Subcutaneous abdominal adipose tissue (tissue), 5 donors: ENCODE results near the gene C11orf54.
A peak's percentile ranks its signal among the peaks of the same experiment; 100 is the strongest.

ENCODE experiments used
- H3K27ac ChIP-seq: one replicate; pipeline ENCODE4 v1.7.0; 2013; ENCODE audit warnings: low read depth, mild to moderate bottlenecking, inconsistent platforms, low read length, moderate library complexity
- H3K27me3 ChIP-seq, 5 donors: one replicate each; pipeline ENCODE4 v1.7.0; 2013; ENCODE audit warnings: low read length in 5 of 5, inconsistent platforms in 1 of 5; ENCODE audit not compliant: control insufficient read depth in 5 of 5, insufficient read depth in 4 of 5
- H3K36me3 ChIP-seq, 5 donors: one replicate each; pipeline ENCODE4 v1.7.0; 2013; ENCODE audit warnings: low read length in 5 of 5; ENCODE audit not compliant: control insufficient read depth in 5 of 5, insufficient read depth in 5 of 5
- H3K4me1 ChIP-seq, 5 donors: one replicate each; pipeline ENCODE4 v1.7.0; 2013; ENCODE audit warnings: low read length in 5 of 5, mild to moderate bottlenecking in 3 of 5, moderate library complexity in 1 of 5; ENCODE audit not compliant: control insufficient read depth in 5 of 5, insufficient read depth in 5 of 5
- H3K4me3 ChIP-seq, 5 donors: one replicate each; pipeline ENCODE4 v1.7.0; 2013; ENCODE audit warnings: low read length in 5 of 5, low read depth in 1 of 5
- H3K9ac ChIP-seq, 5 donors: one replicate each; pipeline ENCODE4 v1.7.0; 2013; ENCODE audit warnings: low read length in 5 of 5, mild to moderate bottlenecking in 4 of 5, moderate library complexity in 3 of 5
- H3K9me3 ChIP-seq, 5 donors: one replicate each; pipeline ENCODE4 v1.7.0; 2013; ENCODE audit warnings: low read length in 5 of 5; ENCODE audit not compliant: control insufficient read depth in 5 of 5
- donor health status: healthy.
- donor health status: healthy.
- donor health status: healthy.
- donor health status: healthy.
- donor health status: healthy.

C11orf54 gene

GRCh38 chr11:93783362-93783761 lies 41.9 kb downstream of the C11orf54 start:
- no peaks in the 10 kb centered on the region for H3K36me3 ChIP-seq
- peak overlapping the region; percentile 90 to 99 (median 98) for H3K4me3 ChIP-seq
- H3K27me3 ChIP-seq, result no peaks in the 10 kb centered on the region
- no peaks in the 10 kb centered on the region for H3K9me3 ChIP-seq
- H3K4me1 ChIP-seq, result peaks cover 0 to 30% (median 29%) of the 10 kb centered on the region in 5 donors
- peak overlapping the region; percentile 94 for H3K27ac ChIP-seq
- H3K9ac ChIP-seq, result peak overlapping the region in 4 of 5 donors; percentile 91 to 99 (median 97)

DNA sequence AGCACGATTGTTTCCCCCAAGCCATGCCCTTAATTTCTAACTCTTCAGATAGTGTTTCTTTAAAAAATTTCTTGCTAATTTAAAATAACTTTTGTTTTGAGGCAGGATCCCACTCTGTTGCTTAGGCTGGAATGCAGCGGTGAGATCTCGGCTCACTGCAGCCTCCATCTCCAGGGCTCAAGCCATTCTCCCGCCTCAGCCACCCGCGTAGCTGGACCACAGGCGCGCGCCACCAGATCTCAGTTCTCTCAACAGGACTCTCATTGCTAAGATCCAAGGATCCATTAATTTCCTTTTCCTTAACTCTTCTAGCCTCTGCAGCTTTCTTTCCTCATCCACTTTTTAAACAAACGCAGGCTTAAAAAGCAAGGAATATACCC lies 42.3 kb downstream of the C11orf54 start:
- peak overlapping the region; percentile 89 to 99 (median 96) for H3K9ac ChIP-seq
- H3K27ac ChIP-seq, result peak overlapping the region; percentile 94
- no peaks in the 10 kb centered on the region for H3K27me3 ChIP-seq
- H3K9me3 ChIP-seq, result no peaks in the 10 kb centered on the region
- H3K4me1 ChIP-seq, result peaks cover 0 to 30% (median 29%) of the 10 kb centered on the region in 5 donors
- peak overlapping the region; percentile 90 to 99 (median 98) for H3K4me3 ChIP-seq
- H3K36me3 ChIP-seq, result peaks cover 0 to 3% (median 0%) of the 10 kb centered on the region in 5 donors

GRCh38 chr11:93784145-93784934 lies 42.9 kb downstream of the C11orf54 start, which contains the start of gene MED17:
MED17 (plus strand) TSS chr11:93784282; CDS start chr11:93784514, 232 bp downstream.
- Histone ChIP-seq H3K36me3 (peaks cover 0 to 9% (median 3%) of the 10 kb centered on the region in 5 donors), H3K4me3 (peak within 1 kb of the TSS; percentile 90 to 99 (median 98)), H3K27ac (peak within 1 kb of the TSS; percentile 94), H3K4me1 (peaks cover 0 to 30% (median 29%) of the 10 kb centered on the region in 5 donors), H3K27me3 (no peaks in the 10 kb centered on the region), H3K9me3 (no peaks in the 10 kb centered on the region), H3K9ac (peak within 1 kb of the TSS; percentile 91 to 99 (median 96))

GRCh38 chr11:93784935-93785360 lies 43.5 kb downstream of the C11orf54 start:
- Histone ChIP-seq H3K9me3 (no peaks in the 10 kb centered on the region), H3K27me3 (no peaks in the 10 kb centered on the region), H3K36me3 (peaks cover 0 to 14% (median 8%) of the 10 kb centered on the region in 5 donors), H3K4me3 (peak overlapping the region; percentile 87 to 99 (median 98)), H3K4me1 (peaks cover 0 to 30% (median 29%) of the 10 kb centered on the region in 5 donors), H3K27ac (peak overlapping the region; percentile 94), H3K9ac (peak overlapping the region; percentile 91 to 99 (median 96))

DNA sequence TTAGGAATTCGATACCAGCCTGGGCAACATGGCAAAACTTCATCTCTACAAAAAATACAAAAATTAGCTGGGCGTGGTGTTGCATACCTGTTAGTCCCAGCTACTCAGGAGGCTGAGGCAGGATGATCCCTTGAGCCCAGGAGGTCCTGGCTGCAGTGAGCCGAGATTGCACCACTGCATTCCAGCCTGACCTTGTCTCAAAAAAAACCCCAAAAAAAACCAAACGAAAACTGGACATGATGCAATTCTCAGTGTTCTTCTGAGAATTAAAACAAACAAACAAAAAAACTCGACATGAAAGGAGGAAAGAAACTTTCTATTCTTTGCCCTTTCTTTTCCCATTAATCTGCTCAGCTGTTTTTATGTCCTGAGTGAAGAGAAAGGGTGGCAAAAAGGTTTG lies 50.0 kb downstream of the C11orf54 start:
- Histone ChIP-seq H3K36me3 (peaks cover 49 to 71% (median 59%) of the 10 kb centered on the region in 5 donors), H3K4me1 (peaks cover 0 to 7% (median 5%) of the 10 kb centered on the region in 5 donors), H3K27me3 (no peaks in the 10 kb centered on the region), H3K4me3 (no peak overlapping the region), H3K27ac (no peak overlapping the region), H3K9me3 (no peaks in the 10 kb centered on the region), H3K9ac (no peak overlapping the region)

- H3K4me3 ChIP-seq, result no peak overlapping the region
- H3K9ac ChIP-seq, result no peak overlapping the region
- no peak overlapping the region for H3K27ac ChIP-seq
- no peaks in the 10 kb centered on the region for H3K4me1 ChIP-seq
- peaks cover 65 to 85% (median 76%) of the 10 kb centered on the region in 5 donors for H3K36me3 ChIP-seq
- no peaks in the 10 kb centered on the region for H3K9me3 ChIP-seq
- no peaks in the 10 kb centered on the region for H3K27me3 ChIP-seq
These were observed 55.2 kb downstream of the C11orf54 start for GRCh38 chr11:93796441-93797231.

- Histone ChIP-seq H3K27me3 (no peaks in the 10 kb centered on the region), H3K36me3 (peaks cover 61 to 79% (median 66%) of the 10 kb centered on the region in 5 donors), H3K4me1 (no peaks in the 10 kb centered on the region), H3K27ac (no peak overlapping the region), H3K9ac (no peak overlapping the region), H3K9me3 (no peaks in the 10 kb centered on the region), H3K4me3 (no peak overlapping the region)
These were observed 59.9 kb downstream of the C11orf54 start for GRCh38 chr11:93801366-93801765.

- no peak overlapping the region for H3K27ac ChIP-seq
- no peaks in the 10 kb centered on the region for H3K4me1 ChIP-seq
- no peak overlapping the region for H3K9ac ChIP-seq
- H3K4me3 ChIP-seq, result no peak overlapping the region
- no peaks in the 10 kb centered on the region for H3K27me3 ChIP-seq
- H3K36me3 ChIP-seq, result peaks cover 50 to 71% (median 66%) of the 10 kb centered on the region in 5 donors
- H3K9me3 ChIP-seq, result no peaks in the 10 kb centered on the region
These were observed 63.4 kb downstream of the C11orf54 start for GRCh38 chr11:93804879-93805278.

GRCh38 chr11:93807980-93808379 lies 66.5 kb downstream of the C11orf54 start:
- H3K4me3 ChIP-seq, result no peak overlapping the region
- H3K36me3 ChIP-seq, result peaks cover 48 to 82% (median 71%) of the 10 kb centered on the region in 5 donors
- H3K27me3 ChIP-seq, result no peaks in the 10 kb centered on the region
- no peak overlapping the region for H3K27ac ChIP-seq
- H3K9ac ChIP-seq, result no peak overlapping the region
- H3K4me1 ChIP-seq, result no peaks in the 10 kb centered on the region
- no peaks in the 10 kb centered on the region for H3K9me3 ChIP-seq

DNA sequence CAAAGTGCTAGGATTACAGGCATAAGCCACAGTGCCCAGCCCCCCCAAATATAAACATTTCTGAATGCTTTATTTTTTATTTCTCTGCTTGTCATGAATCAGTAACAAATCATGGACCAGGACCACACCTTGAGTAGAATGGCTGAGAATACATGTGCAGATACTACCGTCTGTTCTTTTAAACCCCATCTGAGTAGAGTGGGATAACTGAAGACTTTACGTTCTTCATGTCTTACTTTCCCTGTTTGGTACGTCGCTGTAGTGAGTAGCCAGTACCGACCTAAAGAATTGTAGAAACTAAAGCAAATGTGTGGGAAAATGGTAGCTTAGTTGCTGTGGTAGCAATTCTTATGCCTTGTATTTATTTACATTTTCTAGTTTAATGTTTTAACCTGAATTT lies 72.5 kb downstream of the C11orf54 start:
- Histone ChIP-seq H3K27me3 (no peaks in the 10 kb centered on the region), H3K27ac (no peak overlapping the region), H3K9me3 (no peaks in the 10 kb centered on the region), H3K4me1 (no peaks in the 10 kb centered on the region), H3K9ac (no peak overlapping the region), H3K36me3 (peaks cover 39 to 78% (median 54%) of the 10 kb centered on the region in 5 donors), H3K4me3 (no peak overlapping the region)
